ENCODE data around the gene BRI3BP. TPM values are rescaled to one million over a fixed set of nuclear protein-coding genes. Genes with fewer than 3 reads are reported as not detected.

BRI3BP gene, protein sequence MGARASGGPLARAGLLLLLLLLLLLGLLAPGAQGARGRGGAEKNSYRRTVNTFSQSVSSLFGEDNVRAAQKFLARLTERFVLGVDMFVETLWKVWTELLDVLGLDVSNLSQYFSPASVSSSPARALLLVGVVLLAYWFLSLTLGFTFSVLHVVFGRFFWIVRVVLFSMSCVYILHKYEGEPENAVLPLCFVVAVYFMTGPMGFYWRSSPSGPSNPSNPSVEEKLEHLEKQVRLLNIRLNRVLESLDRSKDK
- 4.0 and 5.5 TPM in 2 replicates for total RNA-seq

DNA sequence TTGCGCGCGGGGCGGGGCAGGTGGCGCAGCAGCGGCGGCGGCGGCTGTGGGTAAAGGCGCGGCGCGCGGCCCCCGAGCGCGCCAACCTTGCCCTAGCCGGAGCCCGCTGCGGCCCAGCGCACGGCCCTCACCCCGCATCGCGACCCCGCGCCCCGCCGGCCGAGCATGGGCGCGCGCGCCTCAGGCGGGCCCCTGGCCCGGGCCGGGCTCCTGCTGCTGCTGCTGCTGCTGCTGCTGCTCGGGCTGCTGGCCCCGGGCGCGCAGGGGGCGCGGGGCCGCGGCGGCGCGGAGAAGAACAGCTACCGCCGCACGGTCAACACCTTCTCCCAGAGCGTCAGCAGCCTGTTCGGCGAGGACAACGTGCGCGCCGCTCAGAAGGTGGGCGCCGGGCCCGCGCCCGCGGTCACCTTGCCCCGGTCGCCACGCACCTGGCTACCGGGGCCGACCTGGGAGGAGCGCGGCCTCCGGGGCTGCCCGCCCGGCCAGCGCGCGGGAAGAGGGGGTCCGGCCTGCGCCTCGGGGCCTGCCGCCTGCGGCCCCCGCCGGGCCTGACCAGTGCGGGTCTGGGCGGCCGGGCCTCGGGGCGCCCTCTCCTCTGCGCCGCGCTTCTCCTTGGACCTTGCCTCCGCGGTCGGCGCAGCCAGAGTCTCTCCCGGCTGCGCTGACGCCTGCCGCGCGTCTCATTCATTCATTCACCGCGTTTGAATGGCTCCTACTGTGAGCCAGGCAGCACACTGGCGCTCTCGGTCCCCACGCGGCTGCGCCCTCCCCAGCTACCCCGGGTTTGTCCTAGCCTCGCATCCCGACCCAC, at the start of gene BRI3BP:
Gene BRI3BP, plus strand, starts transcription at position 20 of the 811 bp plus-strand sequence. Its CDS starts 146 bp downstream, at position 166.
- DNase-seq (ENCODE audit: extremely low read depth, low read depth, low spot score) = no peak

DNA sequence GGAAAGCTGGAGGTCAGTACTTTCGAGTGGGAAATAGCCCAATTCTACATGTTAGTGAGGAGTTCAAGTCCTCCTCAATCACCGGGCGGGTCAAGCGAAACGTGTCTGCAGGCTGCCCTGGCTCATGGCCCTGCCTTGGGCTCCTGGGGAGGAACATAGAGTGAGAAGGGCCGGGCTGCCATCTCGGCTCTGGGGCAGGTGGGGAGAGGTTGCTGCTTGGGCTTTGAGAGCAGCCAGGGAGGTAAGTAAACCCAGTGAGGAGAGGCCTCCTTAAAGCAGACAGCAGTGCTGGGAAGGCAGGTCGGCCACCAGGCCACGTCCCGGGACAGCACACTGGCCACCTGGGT, 47.0 kb upstream of the BRI3BP start:
- DNase-seq (ENCODE audit: extremely low read depth, low read depth, low spot score) = no peak

DNA sequence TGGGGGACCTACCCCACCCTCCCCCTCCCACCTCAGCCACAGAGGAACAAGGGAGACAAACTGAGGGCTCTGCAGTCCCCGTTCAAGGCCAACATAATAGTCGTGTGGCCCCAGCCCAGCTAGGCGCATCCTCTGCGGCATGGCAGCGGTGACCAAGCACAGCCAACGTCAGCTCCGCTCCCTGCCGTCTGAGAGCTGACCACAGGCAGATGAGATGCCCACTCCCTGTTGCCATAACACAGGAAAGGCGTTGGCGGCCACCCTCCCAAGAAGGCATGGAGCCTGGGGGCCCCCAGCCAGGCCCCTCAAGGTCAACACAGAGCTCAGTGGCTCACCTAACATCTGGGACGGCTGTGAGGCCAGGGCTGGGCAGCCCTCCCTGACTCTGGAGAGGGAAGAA, 46.4 kb upstream of the BRI3BP start:
- DNase-seq (ENCODE audit: extremely low read depth, low read depth, low spot score) = no peak

DNA sequence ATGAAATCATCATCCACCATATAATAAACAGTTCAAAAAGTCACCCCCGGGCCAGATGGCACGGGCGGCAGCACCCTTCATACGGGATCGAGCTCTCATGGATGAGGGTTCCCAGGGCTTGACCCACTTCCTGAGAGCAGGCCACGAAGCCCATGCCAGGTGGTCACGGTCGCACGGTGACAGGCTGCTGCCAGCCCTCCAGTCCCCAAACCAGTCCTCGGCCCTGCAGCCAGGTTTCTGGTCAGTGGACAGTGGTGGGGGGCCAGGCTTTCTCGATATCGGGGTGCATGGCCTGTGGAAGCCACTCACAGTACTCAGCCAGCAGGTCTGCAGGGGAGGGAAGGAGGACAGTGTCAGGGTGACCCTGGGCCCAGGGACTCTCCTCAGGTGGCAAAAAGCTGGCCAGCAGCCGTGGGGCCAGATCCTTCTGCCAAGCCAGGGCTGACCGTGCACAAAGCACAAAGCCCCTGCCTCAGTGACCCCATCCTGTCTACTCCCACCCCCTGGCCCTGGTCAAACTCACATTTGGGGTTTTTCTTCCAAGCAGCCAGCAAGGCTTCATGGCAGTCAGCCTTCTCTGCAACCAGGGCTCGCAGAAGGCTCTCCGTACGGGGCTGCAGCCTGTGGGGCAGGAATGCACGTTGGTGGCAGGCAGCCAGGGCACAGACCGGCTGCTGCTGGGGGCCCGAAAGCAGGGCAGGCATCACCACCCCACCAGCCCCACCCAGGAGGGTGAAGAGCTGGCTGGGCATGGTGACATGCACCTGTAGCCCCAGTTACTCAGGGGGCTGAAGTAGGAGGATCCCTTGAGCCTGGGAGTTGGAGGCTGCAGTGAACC, 45.7 kb upstream of the BRI3BP start:
- no peak for DNase-seq (ENCODE audit: extremely low read depth, low read depth, low spot score)

DNA sequence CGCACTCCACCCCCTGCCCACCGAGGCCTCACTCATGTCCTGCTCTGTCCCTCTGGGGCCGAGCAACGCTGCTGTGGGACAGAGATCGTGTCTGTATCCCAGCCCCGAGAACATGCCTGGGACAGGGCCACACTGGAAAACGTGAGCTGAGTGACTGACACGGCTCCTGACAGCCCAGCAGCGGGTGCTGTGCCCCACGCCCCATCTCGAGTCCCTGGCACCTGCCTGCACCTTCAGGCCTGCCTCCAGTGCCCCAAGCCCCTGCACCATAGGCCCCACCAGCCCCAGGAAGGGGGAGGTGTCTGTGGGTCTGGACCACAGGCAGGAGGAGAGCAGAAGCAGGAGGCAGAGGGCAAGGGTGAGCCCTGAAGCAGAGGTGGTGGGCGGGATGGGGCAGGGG, 44.4 kb upstream of the BRI3BP start:
- no peak for DNase-seq (ENCODE audit: extremely low read depth, low read depth, low spot score)

DNA sequence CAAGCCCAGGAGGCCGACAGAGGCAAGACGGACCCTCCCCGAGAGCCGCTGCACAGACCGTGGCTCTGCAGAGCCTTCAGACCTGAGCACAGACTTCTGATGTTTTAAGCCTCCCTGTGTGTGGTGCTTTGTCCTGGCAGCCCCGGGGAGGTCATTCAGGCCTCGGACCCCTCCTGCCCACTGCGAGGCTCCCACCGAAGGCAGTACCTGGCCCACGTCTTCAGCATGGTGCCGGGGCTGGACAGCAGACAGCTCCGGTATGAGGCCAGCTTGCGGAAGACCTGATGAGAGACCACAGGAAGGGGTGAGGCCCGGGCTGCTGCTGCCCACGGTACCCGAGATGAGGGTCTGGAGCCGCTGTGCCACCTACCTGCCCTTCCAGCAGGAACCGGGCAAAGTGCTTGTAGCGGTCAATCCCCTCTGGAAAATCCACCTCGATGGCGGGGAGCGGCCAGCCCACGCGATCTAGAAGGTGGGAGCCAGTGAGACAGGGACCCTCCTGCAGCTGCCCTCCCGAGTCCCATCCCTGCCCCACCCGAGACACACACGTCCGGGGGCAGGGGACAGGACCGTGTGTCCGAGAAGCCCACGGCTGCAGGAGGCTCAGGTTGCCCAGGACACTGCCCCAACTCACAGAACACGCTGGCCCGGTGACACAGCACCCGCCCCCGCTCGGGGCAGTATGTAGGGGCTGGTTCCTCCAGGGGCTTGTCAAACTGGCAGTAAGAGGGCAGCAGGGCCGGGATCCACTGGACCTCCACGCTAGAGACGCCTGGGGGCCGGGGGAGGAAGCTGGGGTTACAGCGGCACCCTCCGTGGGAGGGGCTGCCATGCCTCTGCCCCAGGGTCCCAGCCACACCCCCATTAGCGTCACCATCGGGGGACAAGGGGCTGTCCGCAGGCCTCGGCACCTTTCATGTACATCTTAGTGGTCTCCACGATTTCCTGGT, 43.4 kb upstream of the BRI3BP start:
- no peak for DNase-seq (ENCODE audit: extremely low read depth, low read depth, low spot score)

DNA sequence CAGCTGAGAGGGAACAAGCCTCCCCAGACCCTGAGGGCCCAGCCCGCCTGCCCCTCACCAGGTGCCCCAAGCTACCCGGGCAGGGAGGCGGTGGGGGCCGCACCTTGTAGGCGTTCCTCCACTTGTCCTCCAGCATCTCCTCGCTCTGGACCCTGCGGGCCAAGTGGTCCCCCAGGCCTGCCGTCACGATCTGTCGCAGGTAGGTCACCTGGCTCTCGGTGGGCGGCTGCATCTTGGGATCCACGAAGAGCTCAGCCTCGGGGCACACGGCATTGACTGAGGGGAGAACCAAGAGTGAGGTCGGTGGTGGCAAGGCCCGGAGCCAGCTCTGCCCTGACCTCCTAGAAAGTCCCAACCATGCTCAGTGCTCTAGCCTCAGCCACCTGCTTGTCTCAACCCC, 41.1 kb upstream of the BRI3BP start:
- DNase-seq (ENCODE audit: extremely low read depth, low read depth, low spot score) = no peak

DNA sequence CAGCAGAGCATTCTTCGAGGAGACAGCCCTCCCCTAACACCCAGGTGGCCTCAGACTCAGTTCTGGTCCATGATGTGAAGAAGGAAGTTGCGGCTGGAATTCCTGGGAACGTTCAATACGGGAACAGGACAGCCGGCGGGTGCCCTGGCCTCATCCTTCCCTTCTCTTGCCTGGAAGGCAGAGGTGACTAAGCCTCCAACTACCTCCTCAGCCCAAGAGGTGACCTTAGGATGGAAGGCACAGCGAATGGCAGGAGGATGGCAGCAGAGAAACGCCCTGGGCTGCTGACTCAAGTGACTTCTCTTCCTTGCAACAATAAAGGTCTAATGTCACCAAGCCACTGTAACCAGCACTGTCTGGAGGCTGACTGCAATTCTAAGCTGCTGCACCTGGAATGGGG, 40.6 kb upstream of the BRI3BP start:
- no peak for DNase-seq (ENCODE audit: extremely low read depth, low read depth, low spot score)

DNA sequence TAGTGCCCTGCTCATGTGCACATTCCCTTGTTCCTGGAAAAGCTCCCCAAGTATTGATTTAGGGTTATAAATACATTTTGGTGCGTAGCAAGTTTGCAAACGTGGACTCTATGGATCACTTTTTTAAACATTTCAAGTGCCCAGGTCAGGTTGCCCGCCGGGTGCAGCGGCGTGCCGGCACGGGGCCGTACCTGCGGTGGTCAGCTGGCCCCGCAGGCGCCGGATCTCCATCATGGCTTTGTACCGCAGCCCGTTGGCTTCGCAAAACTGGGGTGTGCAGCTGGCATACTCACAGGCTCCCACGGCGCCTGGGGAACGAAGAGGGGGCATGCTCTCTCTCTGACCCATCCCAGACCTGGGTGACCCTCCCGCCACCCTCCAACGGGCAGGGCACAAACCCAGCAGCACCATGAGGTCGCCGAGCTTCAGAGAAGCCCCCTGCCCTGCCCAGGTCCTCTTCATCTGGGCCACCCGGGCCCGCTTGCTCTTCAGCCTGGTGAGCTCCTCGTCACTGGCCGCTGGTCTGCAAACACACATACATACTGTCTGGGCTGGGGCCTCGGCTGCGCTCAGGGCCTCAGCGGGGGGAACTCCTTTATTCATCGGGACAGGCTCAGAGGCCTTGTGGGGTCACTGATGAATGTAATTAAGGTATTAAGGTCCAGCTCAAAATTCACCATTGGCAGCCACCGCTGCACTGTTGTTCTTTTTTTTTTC, 39.6 kb upstream of the BRI3BP start:
- no peak for DNase-seq (ENCODE audit: extremely low read depth, low read depth, low spot score)

DNA sequence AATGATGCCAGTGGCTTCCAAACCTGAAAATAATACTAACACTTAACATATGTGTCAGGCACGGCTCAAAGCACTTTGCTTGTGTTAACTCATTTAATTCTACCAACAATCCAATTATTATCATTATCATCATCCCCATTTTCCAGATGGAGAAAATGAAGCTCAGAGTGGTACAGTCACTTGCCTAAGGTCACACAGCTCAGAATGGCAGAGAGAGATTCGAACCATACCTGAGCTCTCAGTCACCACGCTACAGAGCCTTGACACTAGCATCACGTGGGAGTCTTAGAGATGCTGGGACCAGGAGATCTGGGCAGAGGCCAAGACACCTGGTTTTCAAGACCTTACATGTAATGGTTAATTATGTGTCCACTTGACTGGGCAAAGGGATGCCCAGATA, 38.7 kb upstream of the BRI3BP start:
- no peak for DNase-seq (ENCODE audit: extremely low read depth, low read depth, low spot score)

DNA sequence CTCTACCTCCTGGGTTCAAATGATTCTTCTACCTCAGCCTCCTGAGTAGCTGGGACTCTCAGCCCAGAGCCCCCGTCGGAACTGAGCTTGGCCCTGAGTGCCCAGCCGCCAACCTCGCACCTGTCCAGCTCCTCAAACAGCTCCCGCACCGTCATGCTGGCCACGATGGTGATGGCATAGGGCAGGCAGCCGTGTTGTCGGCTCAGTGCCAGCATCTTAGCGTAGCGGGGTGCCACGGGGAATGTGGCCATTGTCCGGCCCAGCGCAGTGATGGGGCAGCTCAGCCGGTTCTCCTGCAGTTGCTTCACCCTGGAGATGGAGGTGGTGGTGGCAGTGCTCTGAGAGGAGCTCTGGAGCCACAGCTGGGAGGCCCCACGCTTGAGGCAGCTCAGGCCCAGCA, 36.9 kb upstream of the BRI3BP start:
- DNase-seq (ENCODE audit: extremely low read depth, low read depth, low spot score) = no peak

DNA sequence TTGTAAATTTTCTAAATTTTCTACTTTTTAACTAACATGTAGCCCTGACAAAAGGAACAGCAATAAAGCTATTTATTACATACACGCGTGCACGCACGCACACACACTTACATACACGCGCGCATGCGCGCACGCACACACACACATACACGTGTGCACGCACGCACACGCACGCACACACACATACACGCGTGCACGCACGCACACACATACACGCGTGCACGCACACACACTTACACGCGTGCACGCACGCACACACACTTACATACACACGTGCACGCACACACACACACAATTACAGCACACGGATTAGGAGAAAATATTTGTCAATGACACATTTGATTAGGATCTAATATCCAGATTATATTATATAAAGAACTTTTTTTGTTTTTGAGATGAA, 32.4 kb upstream of the BRI3BP start:
- no peak for DNase-seq (ENCODE audit: extremely low read depth, low read depth, low spot score)

DNA sequence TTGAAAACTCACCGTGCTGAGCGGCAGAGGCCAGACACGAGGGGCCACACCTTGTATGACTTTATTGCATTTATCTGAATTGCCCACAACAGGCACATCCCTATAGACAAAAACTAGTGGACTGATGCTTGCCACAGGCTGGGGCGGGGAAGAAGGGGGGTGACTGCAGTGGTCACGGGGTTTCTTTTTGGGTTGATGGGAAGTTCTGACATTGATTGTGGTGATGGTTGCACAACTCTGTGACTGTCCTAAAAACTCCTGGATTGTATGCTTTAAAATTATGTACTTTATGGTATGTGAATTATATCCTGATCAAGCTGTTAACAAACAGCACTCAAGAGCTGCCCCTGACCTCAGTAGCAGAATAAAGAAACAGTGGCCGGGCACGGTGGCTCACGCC, 30.2 kb upstream of the BRI3BP start:
- no peak for DNase-seq (ENCODE audit: extremely low read depth, low read depth, low spot score)

DNA sequence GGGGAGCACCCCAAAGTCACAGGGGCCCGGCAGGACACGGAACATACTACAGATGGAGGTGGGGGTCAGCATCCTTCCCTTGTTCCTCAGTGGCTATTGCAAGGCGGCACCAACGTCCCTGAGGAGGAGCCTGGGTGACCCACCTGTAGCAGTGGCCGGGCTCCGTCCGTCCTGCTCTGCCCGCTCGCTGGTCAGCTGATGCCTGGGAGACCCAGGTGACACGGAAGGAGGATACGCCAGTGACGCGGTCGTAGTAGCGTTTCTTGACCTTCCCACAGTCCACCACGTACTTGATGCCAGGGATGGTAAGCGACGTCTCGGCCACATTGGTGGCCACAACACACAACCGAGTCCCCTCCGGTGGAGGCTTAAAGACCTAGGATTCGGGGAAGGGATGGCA, 29.2 kb upstream of the BRI3BP start:
- DNase-seq (ENCODE audit: extremely low read depth, low read depth, low spot score) = no peak

DNA sequence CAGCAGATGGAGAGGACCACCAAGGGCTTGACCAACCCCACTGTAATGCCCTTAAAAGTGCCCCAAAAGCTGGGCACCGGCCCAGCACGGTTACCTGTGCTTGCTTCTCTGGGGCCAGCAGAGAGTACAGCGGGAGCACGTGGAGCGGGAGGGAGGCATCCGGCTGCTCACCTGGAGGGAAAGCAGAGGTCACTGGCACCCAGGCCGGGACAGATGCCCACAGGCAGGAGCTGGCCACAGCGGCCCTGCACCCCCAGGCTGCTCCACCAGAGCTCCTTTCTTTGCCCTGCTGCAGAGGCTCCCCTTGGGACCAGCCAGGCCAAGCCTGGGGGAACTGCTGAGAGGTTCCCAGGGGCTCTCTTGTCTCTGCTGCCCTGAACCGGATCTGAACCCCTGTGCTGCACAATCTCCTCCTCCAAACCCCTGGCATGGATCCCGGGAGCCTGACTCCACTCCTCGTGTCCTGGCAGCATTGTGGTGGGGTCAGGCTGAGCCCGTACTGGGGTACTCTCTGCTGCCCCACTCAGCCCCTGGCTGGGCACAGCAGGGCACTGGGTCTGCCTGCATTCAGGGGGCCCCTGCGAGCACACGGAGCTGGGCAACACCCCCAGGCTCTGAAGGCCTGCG, 28.5 kb upstream of the BRI3BP start:
- no peak for DNase-seq (ENCODE audit: extremely low read depth, low read depth, low spot score)

DNA sequence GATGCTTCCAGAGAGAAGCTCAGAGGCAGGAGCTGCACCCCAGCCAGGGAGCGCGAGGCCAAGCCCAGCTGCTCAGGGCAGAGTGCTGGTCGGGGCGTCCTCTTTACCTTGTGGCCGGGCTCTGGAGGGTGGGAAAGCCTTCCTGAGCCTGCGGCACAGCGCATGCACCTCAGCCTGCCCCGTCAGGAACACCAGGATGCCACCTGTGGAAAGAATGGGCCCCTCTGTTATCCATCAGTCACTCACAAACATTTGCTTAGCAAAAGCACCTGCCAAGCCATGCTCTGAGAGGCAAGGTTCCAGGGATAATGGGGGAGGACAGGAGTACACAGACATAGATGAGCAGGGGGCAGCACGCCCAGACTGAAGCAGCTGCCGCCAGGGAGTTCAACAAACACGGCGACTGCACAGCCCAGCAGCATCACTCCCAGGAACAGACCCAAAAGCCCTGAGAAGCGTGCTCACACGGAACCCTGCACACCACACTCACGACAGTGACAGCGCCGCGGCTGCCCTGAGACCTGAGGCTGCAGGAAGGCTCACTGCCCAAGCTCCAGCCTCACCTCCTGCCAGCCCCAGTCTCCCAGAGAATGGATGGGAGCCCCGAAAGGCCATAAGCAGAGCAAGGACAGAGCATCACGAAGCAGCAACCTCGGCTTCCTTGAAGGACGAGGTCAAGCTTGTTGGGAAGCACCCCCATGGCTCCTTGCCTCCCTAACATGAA, 26.3 kb upstream of the BRI3BP start:
- no peak for DNase-seq (ENCODE audit: extremely low read depth, low read depth, low spot score)

DNA sequence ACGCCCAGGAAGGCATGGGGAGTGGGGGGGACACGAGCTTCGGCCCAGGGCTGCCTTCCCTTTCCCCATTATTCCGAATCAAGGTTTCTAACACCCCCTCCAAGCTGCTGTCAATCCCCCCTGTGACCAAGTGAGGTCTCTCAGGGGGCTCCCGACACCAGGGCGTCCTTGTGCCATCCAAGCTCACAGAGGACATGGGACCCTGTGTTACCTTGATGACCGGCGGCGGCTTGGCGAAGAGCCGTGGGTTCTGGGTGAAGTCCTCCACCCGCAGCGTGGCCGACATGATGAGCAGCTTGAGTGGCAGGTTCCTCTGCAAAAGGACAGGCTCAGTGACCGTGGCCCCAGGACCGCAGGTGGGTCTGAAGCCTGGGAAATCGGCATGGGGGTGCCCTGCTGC, 24.8 kb upstream of the BRI3BP start:
- DNase-seq (ENCODE audit: extremely low read depth, low read depth, low spot score) = no peak

DNA sequence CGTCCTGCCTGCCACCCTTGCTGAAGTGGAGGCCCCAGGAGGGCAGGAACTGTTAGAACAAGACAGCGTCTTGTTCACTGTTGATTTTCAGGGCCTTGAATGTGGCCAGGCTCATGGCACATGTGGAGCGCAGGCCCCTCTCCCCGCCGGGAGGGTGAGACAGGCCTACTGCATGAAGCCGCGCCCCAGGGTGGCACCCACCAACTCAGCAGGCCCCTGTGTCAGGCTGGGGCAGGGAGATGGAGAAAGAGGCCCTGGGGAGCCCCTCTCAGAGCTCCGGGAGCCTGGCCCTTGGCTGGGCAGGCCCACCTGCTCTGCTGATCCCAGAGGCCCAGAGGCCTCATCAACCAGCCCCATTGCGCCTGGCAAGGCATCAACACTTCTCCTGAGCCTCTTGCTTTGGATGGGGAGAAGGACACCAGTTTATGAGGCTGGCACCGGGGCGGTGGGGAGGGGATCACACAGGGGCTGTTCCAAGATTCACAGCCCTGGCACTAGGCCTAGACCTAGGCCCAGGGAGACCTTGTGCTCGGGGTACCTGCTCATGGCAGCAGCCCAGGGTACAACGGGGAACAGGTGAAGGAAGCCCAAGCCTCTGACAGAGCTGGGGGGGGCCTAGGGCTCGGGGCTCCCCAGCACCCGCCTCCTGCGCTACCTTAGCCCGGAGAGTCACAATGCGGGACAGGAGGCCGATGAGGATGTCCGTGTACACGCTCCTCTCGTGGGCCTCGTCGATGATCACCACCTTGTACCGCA, 22.6 kb upstream of the BRI3BP start:
- no peak for DNase-seq (ENCODE audit: extremely low read depth, low read depth, low spot score)
